Ovary (tissue), 3 donors: Measurements from ENCODE around the gene FCHSD1.

Source experiments
- POLR2A ChIP-seq: fragments of 450-650 bp; IDR thresholded peaks from one replicate; pipeline ENCODE4 v1.6.1; 2017; ENCODE audit warnings: antibody characterized with exemption, mild to moderate bottlenecking, moderate library complexity
- TF ChIP-seq, protein P1 (sequence below), 3 donors: fragments of 450-650 bp in 2 of 3; fragments of 200-600 bp in 1 of 3; IDR thresholded peaks; one replicate each; pipeline versions ENCODE4 v1.5.1 to v1.8.0; 2016 to 2022; ENCODE audit warnings: antibody characterized with exemption in 3 of 3, mild to moderate bottlenecking in 1 of 3
- donor health status: DM: no; HTN: no; CAD: no.

- TF ChIP-seq, protein P1, sequence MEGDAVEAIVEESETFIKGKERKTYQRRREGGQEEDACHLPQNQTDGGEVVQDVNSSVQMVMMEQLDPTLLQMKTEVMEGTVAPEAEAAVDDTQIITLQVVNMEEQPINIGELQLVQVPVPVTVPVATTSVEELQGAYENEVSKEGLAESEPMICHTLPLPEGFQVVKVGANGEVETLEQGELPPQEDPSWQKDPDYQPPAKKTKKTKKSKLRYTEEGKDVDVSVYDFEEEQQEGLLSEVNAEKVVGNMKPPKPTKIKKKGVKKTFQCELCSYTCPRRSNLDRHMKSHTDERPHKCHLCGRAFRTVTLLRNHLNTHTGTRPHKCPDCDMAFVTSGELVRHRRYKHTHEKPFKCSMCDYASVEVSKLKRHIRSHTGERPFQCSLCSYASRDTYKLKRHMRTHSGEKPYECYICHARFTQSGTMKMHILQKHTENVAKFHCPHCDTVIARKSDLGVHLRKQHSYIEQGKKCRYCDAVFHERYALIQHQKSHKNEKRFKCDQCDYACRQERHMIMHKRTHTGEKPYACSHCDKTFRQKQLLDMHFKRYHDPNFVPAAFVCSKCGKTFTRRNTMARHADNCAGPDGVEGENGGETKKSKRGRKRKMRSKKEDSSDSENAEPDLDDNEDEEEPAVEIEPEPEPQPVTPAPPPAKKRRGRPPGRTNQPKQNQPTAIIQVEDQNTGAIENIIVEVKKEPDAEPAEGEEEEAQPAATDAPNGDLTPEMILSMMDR (IDR thresholded peaks at IDR 0.05): no peak
- no peak for TF ChIP-seq POLR2A
Observed at GRCh38 chr5:141656396-141656795, 5.2 kb upstream of the FCHSD1 start.
